HEK293 (cell line): ENCODE measurements around the gene HLA-DMA.

ENCODE experiments used
- BCL11A ChIP-seq: fragments of 450-650 bp; formaldehyde crosslinking; IDR thresholded peaks from 2 replicates; pipeline ENCODE4 v1.5.1; 2016; ENCODE audit warnings: low read depth, missing biosample characterization, missing genetic modification characterization
- ELK4 ChIP-seq: IDR thresholded peaks from 2 replicates; pipeline ENCODE4 v1.6.1; 2011; ENCODE audit warnings: mild to moderate bottlenecking, low read depth, low read length, borderline replicate concordance
- HIC1 ChIP-seq: fragments of 450-650 bp; formaldehyde crosslinking; IDR thresholded peaks from 2 replicates; pipeline ENCODE4 v1.5.1; 2016; ENCODE audit warnings: missing biosample characterization, missing genetic modification characterization
- HOXA7 ChIP-seq: sonication (generic); formaldehyde crosslinking; IDR thresholded peaks from 2 replicates; pipeline ENCODE4 v1.8.1; 2022; ENCODE audit warnings: missing genetic modification reagents, borderline replicate concordance
- MZF1 ChIP-seq: fragments of 450-650 bp; formaldehyde crosslinking; IDR thresholded peaks from 2 replicates; pipeline ENCODE4 v1.5.1; 2017; ENCODE audit warnings: missing biosample characterization, missing genetic modification characterization, borderline replicate concordance
- SP2 ChIP-seq: fragments of 450-650 bp; formaldehyde crosslinking; IDR thresholded peaks from 2 replicates; pipeline ENCODE4 v1.5.1; 2016; ENCODE audit warnings: missing biosample characterization, missing genetic modification characterization
- ZBTB6 ChIP-seq: fragments of 450-650 bp; formaldehyde crosslinking; IDR thresholded peaks from 2 replicates; pipeline ENCODE4 v1.5.1; 2017; ENCODE audit warnings: missing biosample characterization, missing genetic modification characterization
- ZFHX2 ChIP-seq: fragments of 450-650 bp; formaldehyde crosslinking; conservative IDR thresholded peaks from 2 replicates; pipeline ENCODE4 v1.5.1; 2016; ENCODE audit warnings: missing biosample characterization, missing genetic modification characterization
- ZNF114 ChIP-seq: fragments of 450-650 bp; formaldehyde crosslinking; IDR thresholded peaks from 2 replicates; pipeline ENCODE4 v1.5.0; 2017; ENCODE audit warnings: missing biosample characterization, missing genetic modification characterization
- ZNF121 ChIP-seq: fragments of 450-650 bp; formaldehyde crosslinking; IDR thresholded peaks from 2 replicates; pipeline ENCODE4 v1.5.1; 2016; ENCODE audit warnings: missing biosample characterization, missing genetic modification characterization
- ZNF138 ChIP-seq: fragments of 450-650 bp; formaldehyde crosslinking; IDR thresholded peaks from 2 replicates; pipeline ENCODE4 v1.5.1; 2016; ENCODE audit warnings: missing biosample characterization, missing genetic modification characterization, borderline replicate concordance
- ZNF157 ChIP-seq: fragments of 450-650 bp; formaldehyde crosslinking; IDR thresholded peaks from 2 replicates; pipeline ENCODE4 v1.5.1; 2016; ENCODE audit warnings: missing biosample characterization, missing genetic modification characterization
- ZNF248 ChIP-seq: fragments of 450-650 bp; formaldehyde crosslinking; IDR thresholded peaks from 2 replicates; pipeline ENCODE4 v1.5.1; 2017; ENCODE audit warnings: missing biosample characterization, missing genetic modification characterization
- ZNF394 ChIP-seq: fragments of 450-650 bp; formaldehyde crosslinking; IDR thresholded peaks from 2 replicates; pipeline ENCODE4 v1.5.1; 2016; ENCODE audit warnings: missing biosample characterization, missing genetic modification characterization, mild to moderate bottlenecking, moderate library complexity, borderline replicate concordance
- ZNF398 ChIP-seq: fragments of 450-650 bp; formaldehyde crosslinking; IDR thresholded peaks from 2 replicates; pipeline ENCODE4 v1.5.1; 2017; ENCODE audit warnings: missing biosample characterization, missing genetic modification characterization
- ZNF518A ChIP-seq: fragments of 450-650 bp; formaldehyde crosslinking; conservative IDR thresholded peaks from 2 replicates; pipeline ENCODE4 v1.5.1; 2016; ENCODE audit warnings: low read depth, missing biosample characterization, missing genetic modification characterization
- ZNF585B ChIP-seq: fragments of 450-650 bp; formaldehyde crosslinking; IDR thresholded peaks from 2 replicates; pipeline ENCODE4 v1.5.1; 2016; ENCODE audit warnings: missing biosample characterization, missing genetic modification characterization
- ZNF624 ChIP-seq: fragments of 450-650 bp; formaldehyde crosslinking; IDR thresholded peaks from 2 replicates; pipeline ENCODE4 v1.5.1; 2017; ENCODE audit warnings: missing biosample characterization, missing genetic modification characterization
- ZNF626 ChIP-seq: fragments of 450-650 bp; sonication (Bioruptor Pico); formaldehyde crosslinking; IDR thresholded peaks from 2 replicates; pipeline ENCODE4 v1.5.1; 2018; ENCODE audit warnings: missing biosample characterization, missing genetic modification characterization, inconsistent platforms
- ZNF639 ChIP-seq: fragments of 450-650 bp; formaldehyde crosslinking; IDR thresholded peaks from 2 replicates; pipeline ENCODE4 v1.5.1; 2016; ENCODE audit warnings: missing biosample characterization, missing genetic modification characterization
- ZNF677 ChIP-seq: fragments of 450-650 bp; IDR thresholded peaks from 2 replicates; pipeline ENCODE4 v1.5.0; 2018; ENCODE audit warnings: missing biosample characterization, mild to moderate bottlenecking, missing genetic modification characterization, moderate library complexity
- ZNF701 ChIP-seq: fragments of 450-650 bp; formaldehyde crosslinking; IDR thresholded peaks from 2 replicates; pipeline ENCODE4 v1.5.1; 2016; ENCODE audit warnings: missing biosample characterization, missing genetic modification characterization
- ZNF747 ChIP-seq: fragments of 450-650 bp; formaldehyde crosslinking; IDR thresholded peaks from 2 replicates; pipeline ENCODE4 v1.5.1; 2016; ENCODE audit warnings: missing biosample characterization, missing genetic modification characterization
- ZSCAN18 ChIP-seq: fragments of 450-650 bp; formaldehyde crosslinking; IDR thresholded peaks from 2 replicates; pipeline ENCODE4 v1.5.1; 2016; ENCODE audit warnings: missing biosample characterization, missing genetic modification characterization
- ZSCAN23 ChIP-seq: fragments of 450-650 bp; formaldehyde crosslinking; IDR thresholded peaks from 2 replicates; pipeline ENCODE4 v1.5.1; 2016; ENCODE audit warnings: missing biosample characterization, missing genetic modification characterization

HLA-DMA gene

GRCh38 chr6:32969685-32970412 is 17.0 kb upstream of the HLA-DMA start (continued):
- TF ChIP-seq ZNF518A (tag by site-specific recombination) = no peak
- TF ChIP-seq HOXA7 = no peak
- no peak for TF ChIP-seq ZNF138 (tag by site-specific recombination)
- TF ChIP-seq ELK4 = no peak
- no peak for TF ChIP-seq ZNF626 (tag by site-specific recombination)
- no peak for TF ChIP-seq ZNF157 (tag by site-specific recombination)
- peak; percentile 74; the same call in 1 of the 2 replicates for TF ChIP-seq HIC1
- TF ChIP-seq BCL11A (tag by site-specific recombination) = no peak; the same call in none of the 2 replicates
- peak; percentile 34; the same call in 1 of the 2 replicates for TF ChIP-seq MZF1 (tag by site-specific recombination)
- TF ChIP-seq ZNF114 (tag by site-specific recombination) = no peak
- TF ChIP-seq ZNF585B (tag by site-specific recombination) = no peak
- TF ChIP-seq SP2 (tag by site-specific recombination) = peak; percentile 67
- TF ChIP-seq ZNF121 = no peak
- peak; percentile 92 for TF ChIP-seq ZFHX2
- peak; percentile 46; the same call in 1 of the 2 replicates for TF ChIP-seq ZNF624 (tag by site-specific recombination)
- peak; percentile 57; the same call in 1 of the 2 replicates for TF ChIP-seq ZSCAN23
- TF ChIP-seq ZNF248 (tag by site-specific recombination) = no peak
- TF ChIP-seq ZSCAN18 (tag by site-specific recombination) = no peak
- peak; percentile 73 for TF ChIP-seq ZNF639 (tag by site-specific recombination)
- peak; percentile 95 for TF ChIP-seq ZNF398 (tag by site-specific recombination)
- TF ChIP-seq ZNF394 (tag by site-specific recombination) = peak; percentile 66; the same call in 1 of the 2 replicates
- no peak for TF ChIP-seq ZBTB6 (tag by site-specific recombination)
- TF ChIP-seq ZNF701 (tag by site-specific recombination) = no peak
- no peak for TF ChIP-seq ZNF747 (tag by site-specific recombination)
- no peak for TF ChIP-seq ZNF677 (tag by site-specific recombination)
